ENCODE results near the gene MEIG1. TPM values are rescaled to one million over a fixed set of nuclear protein-coding genes. Genes with fewer than 3 reads are reported as not detected.
A peak's percentile ranks its signal among the peaks of the same experiment; 100 is the strongest.

The MEIG1 gene
- total and polyA plus RNA-seq, 2 donors (not counting 1 experiment from before 2014, with no cell fraction given): 0.33 TPM; not detected in 1

DNA sequence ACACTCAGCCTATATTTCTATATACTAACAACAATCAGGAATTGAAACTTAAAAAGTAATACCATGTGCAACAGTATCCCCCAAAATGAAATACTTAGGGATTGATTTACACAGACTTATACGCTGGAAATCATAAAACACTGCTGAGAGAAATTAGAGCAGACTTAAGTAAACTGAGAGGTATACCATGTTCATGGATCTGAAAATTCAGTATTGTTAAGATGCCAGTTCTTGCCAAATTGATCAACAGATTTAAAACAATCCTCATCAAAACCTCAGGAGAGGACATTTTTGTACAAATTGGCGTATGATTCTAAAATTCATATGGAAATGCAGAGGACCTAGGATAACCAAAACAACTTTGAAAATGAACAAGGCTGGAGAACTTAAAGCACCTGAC, 42.6 kb upstream of the MEIG1 start:
- Histone ChIP-seq H3K27me3 (ENCODE audit: control insufficient read depth, insufficient read depth, low read length) (no peaks in the 10 kb centered on the region), H3K9ac (ENCODE audit: insufficient read depth, low read length) (no peak overlapping the region), H3K9me3 (ENCODE audit: control insufficient read depth, insufficient read depth, low read depth, low read length) (no peaks in the 10 kb centered on the region), H3K4me3 (replicated peaks in 1 of 4; ENCODE audit: control extremely low read depth in 1 of 4, insufficient read depth in 1 of 4, low read depth in 3 of 4, low read length in 4 of 4) (no peak overlapping the region), H3K4me1 (ENCODE audit: control insufficient read depth, extremely low read depth, insufficient read depth, low read length) (no peaks in the 10 kb centered on the region), H3K79me2 (ENCODE audit: control insufficient read depth, insufficient read depth, low read length) (no peaks in the 10 kb centered on the region), H3K36me3 (ENCODE audit: control insufficient read depth, insufficient read depth, low read length) (peaks cover 13% of the 10 kb centered on the region), H3K27ac (ENCODE audit: insufficient read depth, low read length) (no peak overlapping the region), H2AFZ (ENCODE audit: low read length) (no peak overlapping the region), H3K4me2 (ENCODE audit: extremely low read depth, insufficient read depth, low read length) (no peak overlapping the region), H4K20me1 (ENCODE audit: control insufficient read depth, extremely low read depth, insufficient read depth, low read length) (no peaks in the 10 kb centered on the region)
- no peak for TF ChIP-seq EZH2 (IDR thresholded peaks at IDR 0.05; ENCODE audit: low read length, missing control alignments)
- TF ChIP-seq, protein P1, sequence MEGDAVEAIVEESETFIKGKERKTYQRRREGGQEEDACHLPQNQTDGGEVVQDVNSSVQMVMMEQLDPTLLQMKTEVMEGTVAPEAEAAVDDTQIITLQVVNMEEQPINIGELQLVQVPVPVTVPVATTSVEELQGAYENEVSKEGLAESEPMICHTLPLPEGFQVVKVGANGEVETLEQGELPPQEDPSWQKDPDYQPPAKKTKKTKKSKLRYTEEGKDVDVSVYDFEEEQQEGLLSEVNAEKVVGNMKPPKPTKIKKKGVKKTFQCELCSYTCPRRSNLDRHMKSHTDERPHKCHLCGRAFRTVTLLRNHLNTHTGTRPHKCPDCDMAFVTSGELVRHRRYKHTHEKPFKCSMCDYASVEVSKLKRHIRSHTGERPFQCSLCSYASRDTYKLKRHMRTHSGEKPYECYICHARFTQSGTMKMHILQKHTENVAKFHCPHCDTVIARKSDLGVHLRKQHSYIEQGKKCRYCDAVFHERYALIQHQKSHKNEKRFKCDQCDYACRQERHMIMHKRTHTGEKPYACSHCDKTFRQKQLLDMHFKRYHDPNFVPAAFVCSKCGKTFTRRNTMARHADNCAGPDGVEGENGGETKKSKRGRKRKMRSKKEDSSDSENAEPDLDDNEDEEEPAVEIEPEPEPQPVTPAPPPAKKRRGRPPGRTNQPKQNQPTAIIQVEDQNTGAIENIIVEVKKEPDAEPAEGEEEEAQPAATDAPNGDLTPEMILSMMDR (conservative IDR thresholded peaks at IDR 0.05 in 1 of 2, IDR thresholded peaks at IDR 0.05 in 1 of 2; ENCODE audit: low read depth in 1 of 2, low read length in 2 of 2): no peak
- DNase-seq (ENCODE audit: low read depth in 2 of 2): no peak

GRCh38 chr10:14917827-14918226, 41.4 kb upstream of the MEIG1 start:
- Histone ChIP-seq H2AFZ (ENCODE audit: low read length) (no peak overlapping the region), H3K4me1 (ENCODE audit: control insufficient read depth, extremely low read depth, insufficient read depth, low read length) (no peaks in the 10 kb centered on the region), H3K79me2 (ENCODE audit: control insufficient read depth, insufficient read depth, low read length) (no peaks in the 10 kb centered on the region), H3K27ac (ENCODE audit: insufficient read depth, low read length) (no peak overlapping the region), H3K9me3 (ENCODE audit: control insufficient read depth, insufficient read depth, low read depth, low read length) (no peaks in the 10 kb centered on the region), H3K4me3 (replicated peaks in 1 of 4; ENCODE audit: control extremely low read depth in 1 of 4, insufficient read depth in 1 of 4, low read depth in 3 of 4, low read length in 4 of 4) (no peak overlapping the region), H3K4me2 (ENCODE audit: extremely low read depth, insufficient read depth, low read length) (no peak overlapping the region), H3K9ac (ENCODE audit: insufficient read depth, low read length) (no peak overlapping the region), H3K27me3 (ENCODE audit: control insufficient read depth, insufficient read depth, low read length) (no peaks in the 10 kb centered on the region), H3K36me3 (ENCODE audit: control insufficient read depth, insufficient read depth, low read length) (peaks cover 19% of the 10 kb centered on the region), H4K20me1 (ENCODE audit: control insufficient read depth, extremely low read depth, insufficient read depth, low read length) (no peaks in the 10 kb centered on the region)
- TF ChIP-seq, protein P1 (conservative IDR thresholded peaks at IDR 0.05 in 1 of 2, IDR thresholded peaks at IDR 0.05 in 1 of 2; ENCODE audit: low read depth in 1 of 2, low read length in 2 of 2): no peak
- TF ChIP-seq EZH2 (IDR thresholded peaks at IDR 0.05; ENCODE audit: low read length, missing control alignments): no peak
- DNase-seq (ENCODE audit: low read depth in 2 of 2): no peak

DNA sequence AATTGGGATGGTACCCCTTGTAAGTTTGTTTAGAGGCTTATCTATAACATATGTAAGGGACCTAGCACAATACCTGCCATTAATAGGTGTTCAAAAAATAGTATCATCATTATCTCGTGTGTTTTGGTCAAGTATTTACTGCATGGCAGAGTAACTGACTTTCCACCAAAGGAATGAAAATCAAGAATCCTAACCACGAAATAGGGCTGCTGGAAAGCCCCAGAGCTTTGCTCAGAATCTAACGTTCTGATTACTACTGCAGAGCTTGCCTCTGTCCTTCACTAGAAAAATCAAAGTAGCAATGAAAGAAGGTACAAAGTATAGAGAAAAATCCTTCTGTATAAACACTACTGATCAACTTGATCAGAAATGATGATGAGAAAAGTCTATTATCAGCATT, 40.2 kb upstream of the MEIG1 start:
- Histone ChIP-seq H3K79me2 (ENCODE audit: control insufficient read depth, insufficient read depth, low read length) (no peaks in the 10 kb centered on the region), H3K9me3 (ENCODE audit: control insufficient read depth, insufficient read depth, low read depth, low read length) (no peaks in the 10 kb centered on the region), H3K4me3 (replicated peaks in 1 of 4; ENCODE audit: control extremely low read depth in 1 of 4, insufficient read depth in 1 of 4, low read depth in 3 of 4, low read length in 4 of 4) (no peak overlapping the region), H3K27me3 (ENCODE audit: control insufficient read depth, insufficient read depth, low read length) (no peaks in the 10 kb centered on the region), H3K4me2 (ENCODE audit: extremely low read depth, insufficient read depth, low read length) (no peak overlapping the region), H3K4me1 (ENCODE audit: control insufficient read depth, extremely low read depth, insufficient read depth, low read length) (no peaks in the 10 kb centered on the region), H2AFZ (ENCODE audit: low read length) (no peak overlapping the region), H3K36me3 (ENCODE audit: control insufficient read depth, insufficient read depth, low read length) (peaks cover 23% of the 10 kb centered on the region), H4K20me1 (ENCODE audit: control insufficient read depth, extremely low read depth, insufficient read depth, low read length) (no peaks in the 10 kb centered on the region), H3K9ac (ENCODE audit: insufficient read depth, low read length) (no peak overlapping the region), H3K27ac (ENCODE audit: insufficient read depth, low read length) (no peak overlapping the region)
- DNase-seq (ENCODE audit: low read depth in 2 of 2): peak in 1 of 2 donors; percentile 11
- TF ChIP-seq, protein P1 (conservative IDR thresholded peaks at IDR 0.05 in 1 of 2, IDR thresholded peaks at IDR 0.05 in 1 of 2; ENCODE audit: low read depth in 1 of 2, low read length in 2 of 2): no peak
- no peak for TF ChIP-seq EZH2 (IDR thresholded peaks at IDR 0.05; ENCODE audit: low read length, missing control alignments)

Data from fibroblast of lung (primary cell).